ENCODE results near the gene CRISP2.

Gene CRISP2

DNA sequence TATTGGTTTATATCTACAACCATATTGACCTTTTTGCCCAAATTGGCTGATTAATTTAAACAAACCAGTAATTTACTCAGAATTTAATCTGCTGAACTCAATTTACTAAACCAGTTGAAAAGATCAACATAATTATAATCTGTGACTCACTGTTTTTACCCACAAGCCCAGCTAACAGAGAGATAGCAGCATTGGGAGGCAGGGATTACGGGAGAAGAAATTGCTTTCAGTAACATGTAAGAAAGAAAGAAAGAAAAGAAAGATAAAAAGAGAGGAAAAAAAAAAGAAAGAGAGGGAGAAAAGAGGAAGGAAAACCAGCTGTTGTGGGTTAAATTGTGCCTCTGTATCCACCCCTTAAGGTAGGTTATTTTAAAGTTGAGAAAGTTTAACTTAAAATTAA lies 63.4 kb downstream of the CRISP2 start:
- TF ChIP-seq, protein P1, sequence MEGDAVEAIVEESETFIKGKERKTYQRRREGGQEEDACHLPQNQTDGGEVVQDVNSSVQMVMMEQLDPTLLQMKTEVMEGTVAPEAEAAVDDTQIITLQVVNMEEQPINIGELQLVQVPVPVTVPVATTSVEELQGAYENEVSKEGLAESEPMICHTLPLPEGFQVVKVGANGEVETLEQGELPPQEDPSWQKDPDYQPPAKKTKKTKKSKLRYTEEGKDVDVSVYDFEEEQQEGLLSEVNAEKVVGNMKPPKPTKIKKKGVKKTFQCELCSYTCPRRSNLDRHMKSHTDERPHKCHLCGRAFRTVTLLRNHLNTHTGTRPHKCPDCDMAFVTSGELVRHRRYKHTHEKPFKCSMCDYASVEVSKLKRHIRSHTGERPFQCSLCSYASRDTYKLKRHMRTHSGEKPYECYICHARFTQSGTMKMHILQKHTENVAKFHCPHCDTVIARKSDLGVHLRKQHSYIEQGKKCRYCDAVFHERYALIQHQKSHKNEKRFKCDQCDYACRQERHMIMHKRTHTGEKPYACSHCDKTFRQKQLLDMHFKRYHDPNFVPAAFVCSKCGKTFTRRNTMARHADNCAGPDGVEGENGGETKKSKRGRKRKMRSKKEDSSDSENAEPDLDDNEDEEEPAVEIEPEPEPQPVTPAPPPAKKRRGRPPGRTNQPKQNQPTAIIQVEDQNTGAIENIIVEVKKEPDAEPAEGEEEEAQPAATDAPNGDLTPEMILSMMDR (IDR thresholded peaks at IDR 0.05; ENCODE audit: low read depth, low read length, missing control alignments) = no peak
- no peak for DNase-seq (ENCODE audit: low read depth)
- H3K4me3 ChIP-seq (ENCODE audit: low read depth, low read length) = no peak overlapping the region
- in situ Hi-C loops (cut with HindIII; ENCODE audit: low sequenced_read_pairs) = no loop called here

DNA sequence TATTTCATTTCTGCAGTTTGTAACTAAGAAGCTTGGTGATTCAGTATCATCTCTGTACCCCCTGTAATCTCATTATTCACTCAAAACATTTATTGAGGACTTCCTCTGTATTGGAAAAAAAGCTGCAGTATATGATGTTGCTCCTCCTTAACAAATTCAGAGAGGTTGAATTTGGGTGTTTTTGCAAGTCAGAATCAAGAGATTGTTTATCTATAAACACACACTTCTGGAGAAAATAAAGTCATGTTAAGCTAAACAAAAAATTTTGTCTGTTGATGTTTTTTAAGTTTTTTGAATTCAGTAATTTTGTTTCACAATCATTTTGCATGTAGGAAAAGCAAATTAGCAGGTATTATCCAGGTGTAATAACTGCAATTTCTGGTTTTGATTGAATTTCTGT lies 65.3 kb downstream of the CRISP2 start:
- TF ChIP-seq, protein P1 (IDR thresholded peaks at IDR 0.05; ENCODE audit: low read depth, low read length, missing control alignments) = no peak
- no peak for DNase-seq (ENCODE audit: low read depth)
- in situ Hi-C loops (cut with HindIII; ENCODE audit: low sequenced_read_pairs) = no loop called here

GRCh38 chr6:49647476-49647875 lies 65.9 kb downstream of the CRISP2 start:
- in situ Hi-C loops (cut with HindIII; ENCODE audit: low sequenced_read_pairs) = no loop called here
- H3K4me3 ChIP-seq (ENCODE audit: low read depth, low read length) = no peak overlapping the region
- TF ChIP-seq, protein P1 (IDR thresholded peaks at IDR 0.05; ENCODE audit: low read depth, low read length, missing control alignments) = no peak
- no peak for DNase-seq (ENCODE audit: low read depth)

More for the DNA sequence above, 65.3 kb downstream of the CRISP2 start:
- H3K4me3 ChIP-seq (ENCODE audit: low read depth, low read length) = no peak overlapping the region

DNA sequence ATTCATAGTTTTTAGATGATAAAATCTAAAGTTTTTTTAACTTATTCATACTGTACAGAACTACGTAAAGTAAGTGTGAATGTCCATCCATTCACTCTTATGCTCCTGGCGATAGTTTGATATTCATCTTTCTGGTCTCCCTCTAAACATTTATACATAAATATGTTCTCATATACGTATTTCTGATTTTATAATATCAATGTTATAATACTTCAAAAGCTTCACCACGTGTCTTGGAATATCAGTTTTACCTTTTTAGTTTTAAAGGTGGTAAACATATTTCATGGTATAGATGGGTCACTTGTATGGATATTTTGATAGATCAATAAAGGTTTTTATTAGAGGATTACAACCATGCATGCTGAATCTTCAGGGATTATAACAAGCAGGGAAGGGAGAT lies 66.4 kb downstream of the CRISP2 start:
- DNase-seq (ENCODE audit: low read depth) = no peak
- TF ChIP-seq, protein P1 (IDR thresholded peaks at IDR 0.05; ENCODE audit: low read depth, low read length, missing control alignments) = no peak
- in situ Hi-C loops (cut with HindIII; ENCODE audit: low sequenced_read_pairs) = no loop called here
- no peak overlapping the region for H3K4me3 ChIP-seq (ENCODE audit: low read depth, low read length)

DNA sequence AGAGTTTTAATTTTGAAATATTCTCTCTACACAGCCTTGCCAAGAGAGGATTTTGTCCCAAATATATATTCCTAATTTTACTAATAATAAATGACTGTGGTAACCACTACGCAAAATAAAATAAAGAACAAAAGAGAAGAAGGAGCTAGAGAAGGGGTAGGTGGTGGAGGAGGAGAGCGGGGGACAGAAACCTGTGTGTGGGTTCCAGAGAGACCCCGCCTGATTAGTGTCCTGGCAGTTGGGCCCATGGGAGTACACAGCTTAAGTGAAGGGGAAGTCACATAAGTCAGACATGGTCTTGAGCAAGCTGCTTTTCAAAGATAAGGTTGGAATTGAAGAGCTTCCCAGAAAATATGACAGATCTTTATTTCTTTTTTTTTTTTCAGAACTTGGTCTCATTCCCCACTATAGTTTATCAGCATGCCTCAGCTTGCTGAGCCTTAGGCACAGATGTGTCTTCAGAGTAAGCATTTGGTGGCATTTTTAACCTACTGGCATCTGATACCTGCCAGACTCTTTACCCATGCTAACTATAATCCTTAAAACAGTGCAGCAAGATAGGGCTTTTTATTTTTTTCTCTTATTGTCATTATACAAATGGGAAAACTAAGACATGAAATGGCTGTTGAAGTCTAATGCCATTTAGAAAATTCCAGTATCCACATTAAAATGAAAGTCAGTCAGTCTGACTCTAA lies 67.1 kb downstream of the CRISP2 start:
- TF ChIP-seq, protein P1 (IDR thresholded peaks at IDR 0.05; ENCODE audit: low read depth, low read length, missing control alignments) = no peak
- no peak overlapping the region for H3K4me3 ChIP-seq (ENCODE audit: low read depth, low read length)
- in situ Hi-C loops (cut with HindIII; ENCODE audit: low sequenced_read_pairs) = no loop called here
- no peak for DNase-seq (ENCODE audit: low read depth)

- TF ChIP-seq, protein P1 (IDR thresholded peaks at IDR 0.05; ENCODE audit: low read depth, low read length, missing control alignments) = no peak
- H3K4me3 ChIP-seq (ENCODE audit: low read depth, low read length) = no peak overlapping the region
- DNase-seq (ENCODE audit: low read depth) = no peak
- in situ Hi-C loops (cut with HindIII; ENCODE audit: low sequenced_read_pairs) = no loop called here
These were observed 68.2 kb downstream of the CRISP2 start for GRCh38 chr6:49645139-49645538.
